Fibroblast of the aortic adventitia (primary cell): ENCODE data around the gene POLR2L. TPM values are rescaled to one million over a fixed set of nuclear protein-coding genes. Genes with fewer than 3 reads are reported as not detected.

Experiments used
- DNase-seq: peaks from one replicate; pipeline ENCODE4 v3.0.0-alpha.2; 2010; ENCODE audit warnings: low read depth
- H3K4me3 ChIP-seq: 2 replicates; pipeline ENCODE4 v1.5.1; 2011; ENCODE audit warnings: low read depth, mild to moderate bottlenecking, control low read depth, low read length, moderate library complexity
- CTCF ChIP-seq: IDR thresholded peaks from 2 replicates; pipeline ENCODE4 v1.5.1; 2011; ENCODE audit warnings: mild to moderate bottlenecking, low read length, control low read depth, inconsistent platforms; ENCODE audit not compliant: insufficient read depth
- total RNA-seq: library from RNA; depleted of rRNA; stranded (reverse); fragments of >200 nt; gene quantifications from 2 replicates; pipeline ENCODE4 v1.2.3, GENCODE V29; 2012; ENCODE audit warnings: low replicate concordance

The POLR2L gene
- total RNA-seq, 1 donor, result 135 TPM

GRCh38 chr11:843818-844692, 1.7 kb upstream of the POLR2L start:
- TF ChIP-seq CTCF, result no peak
- DNase-seq, result peak; percentile 99
- peak overlapping the region; percentile 95 for H3K4me3 ChIP-seq

- H3K4me3 ChIP-seq, result peak overlapping the region; percentile 95
- no peak for TF ChIP-seq CTCF
- no peak for DNase-seq
These were observed 881 bp upstream of the POLR2L start for GRCh38 chr11:843086-843734.

- TF ChIP-seq CTCF, result no peak
- no peak for DNase-seq
- peak overlapping the region; percentile 95 for H3K4me3 ChIP-seq
These were observed 354 bp downstream of the POLR2L start for GRCh38 chr11:841981-842369.

GRCh38 chr11:839875-840617, 2.3 kb downstream of the POLR2L start:
- DNase-seq, result no peak
- H3K4me3 ChIP-seq, result peak overlapping the region; percentile 95
- peak; percentile 33 for TF ChIP-seq CTCF

GRCh38 chr11:839280-839623, 3.1 kb downstream of the POLR2L start:
- no peak for TF ChIP-seq CTCF

GRCh38 chr11:838441-839279, 3.7 kb downstream of the POLR2L start:
- peak; percentile 31 for TF ChIP-seq CTCF
- peak; percentile 39 for DNase-seq
- H3K4me3 ChIP-seq, result no peak overlapping the region

More at GRCh38 chr11:839280-839623, 3.1 kb downstream of the POLR2L start:
- H3K4me3 ChIP-seq, result no peak overlapping the region
- DNase-seq, result no peak
